ENCODE data around the gene TBC1D5.

DNA sequence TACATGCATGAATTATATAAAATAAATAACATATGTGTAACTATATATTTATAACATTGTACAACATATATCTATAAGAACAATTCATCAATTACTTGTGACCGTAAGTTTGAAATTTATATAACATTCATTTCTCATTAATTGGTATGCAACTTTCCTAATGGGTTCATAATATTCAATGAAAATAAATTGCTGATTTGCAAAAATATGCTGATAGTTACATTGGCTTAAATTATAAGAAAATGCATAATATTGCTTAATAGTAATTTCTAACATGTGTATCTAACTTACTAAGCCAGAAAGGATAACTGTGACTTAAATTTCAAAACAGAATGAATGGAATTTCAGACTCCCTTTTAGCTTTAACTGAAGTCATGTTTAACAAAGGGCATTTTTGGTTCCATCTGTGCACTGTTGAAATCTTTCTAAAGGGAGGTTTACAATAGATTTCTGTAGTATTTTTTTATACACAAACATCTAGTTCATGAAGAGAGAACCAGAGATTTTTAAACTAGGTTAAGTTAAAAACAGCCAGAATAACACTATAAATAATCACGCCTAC lies 310.9 kb downstream of the TBC1D5 start:
- TF ChIP-seq, protein P1, sequence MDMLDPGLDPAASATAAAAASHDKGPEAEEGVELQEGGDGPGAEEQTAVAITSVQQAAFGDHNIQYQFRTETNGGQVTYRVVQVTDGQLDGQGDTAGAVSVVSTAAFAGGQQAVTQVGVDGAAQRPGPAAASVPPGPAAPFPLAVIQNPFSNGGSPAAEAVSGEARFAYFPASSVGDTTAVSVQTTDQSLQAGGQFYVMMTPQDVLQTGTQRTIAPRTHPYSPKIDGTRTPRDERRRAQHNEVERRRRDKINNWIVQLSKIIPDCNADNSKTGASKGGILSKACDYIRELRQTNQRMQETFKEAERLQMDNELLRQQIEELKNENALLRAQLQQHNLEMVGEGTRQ (IDR thresholded peaks at IDR 0.05), result no peak
- TF ChIP-seq ZSCAN20 (CRISPR knock-in tag; IDR thresholded peaks at IDR 0.05) (no peak), CTCF (IDR thresholded peaks at IDR 0.05) (no peak), FOSB (CRISPR knock-in tag; IDR thresholded peaks at IDR 0.05) (no peak)
- TF ChIP-seq, protein P2, sequence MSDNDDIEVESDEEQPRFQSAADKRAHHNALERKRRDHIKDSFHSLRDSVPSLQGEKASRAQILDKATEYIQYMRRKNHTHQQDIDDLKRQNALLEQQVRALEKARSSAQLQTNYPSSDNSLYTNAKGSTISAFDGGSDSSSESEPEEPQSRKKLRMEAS (IDR thresholded peaks at IDR 0.05), result no peak

Measured in A549 (cell line).